GM19035 (cell line): Measurements from ENCODE around the gene GUCY2F.

ENCODE experiments used
- ATAC-seq: cut with Tn5 transposase; IDR thresholded peaks from one replicate; pipeline ENCODE4 v1.9.1; 2021; ENCODE audit not compliant: unreplicated experiment

Gene GUCY2F

DNA sequence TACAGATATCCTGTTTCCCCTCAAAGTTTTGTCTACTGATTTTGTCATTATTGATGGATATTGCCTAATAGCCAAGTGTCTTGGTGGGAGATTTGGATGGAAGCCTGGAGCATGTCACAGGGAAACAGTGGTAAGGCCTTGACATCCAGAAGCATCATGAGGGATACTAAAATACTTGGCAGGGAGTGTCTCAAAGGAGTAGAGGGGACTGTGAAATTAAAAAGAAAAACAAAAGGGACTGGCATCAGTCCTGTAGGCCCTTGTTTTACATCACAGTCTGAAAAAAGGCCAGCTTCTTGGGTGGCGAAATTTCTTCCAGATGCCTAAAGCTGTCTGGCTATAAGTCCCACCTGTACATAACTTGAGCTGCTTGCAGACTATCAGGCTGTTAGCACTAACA, 83.8 kb downstream of the GUCY2F start:
- no peak for ATAC-seq

- no peak for ATAC-seq
Observed at GRCh38 chrX:109393859-109394258, 88.0 kb downstream of the GUCY2F start.

- no peak for ATAC-seq
Observed at GRCh38 chrX:109392895-109393294, 89.0 kb downstream of the GUCY2F start.

DNA sequence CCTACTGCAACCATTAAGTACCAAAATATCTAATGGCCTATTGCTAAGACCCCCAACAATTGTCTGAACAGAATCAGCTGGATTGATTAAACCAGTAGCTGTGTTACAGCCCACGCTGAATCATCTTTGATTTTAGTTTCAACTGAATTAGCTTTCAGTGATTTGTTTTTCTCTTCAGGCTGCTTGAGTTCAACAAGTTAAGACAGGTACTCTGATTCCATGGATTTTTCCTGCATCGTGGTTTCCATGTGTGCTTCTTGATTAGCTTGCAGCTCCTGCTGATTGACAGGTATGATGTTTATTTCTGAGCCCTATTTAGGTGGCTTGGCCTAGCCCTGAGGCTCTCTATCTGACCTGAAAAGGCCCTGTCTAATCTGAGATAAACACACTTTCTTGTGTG, 91.3 kb downstream of the GUCY2F start:
- no peak for ATAC-seq

DNA sequence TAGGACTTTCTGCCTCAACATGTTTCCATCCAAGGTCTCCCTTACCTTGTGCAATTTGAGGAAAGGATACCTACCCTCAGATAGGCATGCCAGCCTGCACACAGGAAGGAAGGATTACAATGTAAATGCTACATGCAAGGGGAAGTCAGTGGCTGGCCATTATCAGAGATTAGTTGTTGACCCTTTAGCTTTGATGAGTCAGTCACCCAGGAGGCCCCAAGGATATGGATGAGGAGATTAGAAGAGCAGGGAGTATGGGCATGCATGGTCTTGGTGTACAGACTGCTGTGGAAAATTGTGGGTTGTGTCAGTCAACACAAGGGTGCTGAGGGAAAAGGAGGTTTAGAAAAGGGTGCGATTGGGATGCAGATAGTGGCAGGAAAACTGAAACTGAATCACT, 92.0 kb downstream of the GUCY2F start:
- no peak for ATAC-seq

GRCh38 chrX:109384699-109385098, 97.2 kb downstream of the GUCY2F start:
- no peak for ATAC-seq

DNA sequence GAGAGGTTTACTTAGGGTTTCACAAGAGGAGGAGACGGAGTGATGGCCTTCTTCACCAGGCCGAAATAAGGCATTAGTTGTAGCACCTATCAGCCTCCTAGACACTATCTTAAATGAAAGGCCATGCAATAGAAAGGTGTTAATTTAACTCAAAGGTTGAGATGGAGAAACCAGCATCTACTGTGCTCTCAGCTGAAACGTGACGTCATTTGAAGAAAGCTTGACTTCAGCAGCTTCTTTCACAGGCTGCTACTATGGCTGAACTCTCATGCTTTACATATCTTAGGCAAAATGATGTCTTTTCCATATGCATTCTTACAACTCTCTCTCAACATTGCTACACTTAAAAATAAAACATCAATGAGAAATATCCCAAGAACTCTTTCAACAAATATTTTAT, 99.6 kb downstream of the GUCY2F start:
- no peak for ATAC-seq

GRCh38 chrX:109378281-109378680, 103.6 kb downstream of the GUCY2F start:
- no peak for ATAC-seq

DNA sequence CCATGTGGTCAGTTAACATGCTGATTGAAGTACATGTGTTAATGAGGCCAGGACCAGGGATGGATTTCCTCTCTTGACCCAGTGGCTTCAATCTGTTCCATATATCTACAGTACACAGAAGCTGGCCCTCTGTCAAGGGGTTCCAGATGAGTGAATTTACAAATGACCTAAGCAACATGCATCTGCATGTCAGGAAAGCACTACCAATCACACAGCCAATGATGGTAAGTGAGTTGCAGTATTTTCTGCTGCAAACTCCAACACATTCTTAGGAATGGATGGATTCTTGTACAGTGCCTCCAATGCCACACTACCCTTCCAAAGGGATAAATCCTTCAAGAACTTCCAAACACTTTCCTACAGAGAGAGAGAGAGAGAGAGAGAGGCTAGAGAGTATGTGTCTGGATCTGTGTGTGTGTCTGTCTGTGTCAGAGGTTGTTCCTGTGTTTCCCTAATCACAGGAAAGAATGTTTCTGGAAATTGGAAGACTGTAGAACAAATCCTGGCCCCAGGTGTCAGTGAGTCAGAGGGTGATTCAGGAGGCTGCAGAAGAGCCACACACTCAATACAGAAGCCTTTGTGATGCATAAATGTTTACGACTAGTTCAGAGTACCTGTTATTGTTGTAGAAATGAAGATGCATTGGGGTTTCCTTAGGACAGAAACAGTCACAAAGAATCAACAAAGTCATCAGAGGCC, 107.5 kb downstream of the GUCY2F start:
- ATAC-seq = no peak

DNA sequence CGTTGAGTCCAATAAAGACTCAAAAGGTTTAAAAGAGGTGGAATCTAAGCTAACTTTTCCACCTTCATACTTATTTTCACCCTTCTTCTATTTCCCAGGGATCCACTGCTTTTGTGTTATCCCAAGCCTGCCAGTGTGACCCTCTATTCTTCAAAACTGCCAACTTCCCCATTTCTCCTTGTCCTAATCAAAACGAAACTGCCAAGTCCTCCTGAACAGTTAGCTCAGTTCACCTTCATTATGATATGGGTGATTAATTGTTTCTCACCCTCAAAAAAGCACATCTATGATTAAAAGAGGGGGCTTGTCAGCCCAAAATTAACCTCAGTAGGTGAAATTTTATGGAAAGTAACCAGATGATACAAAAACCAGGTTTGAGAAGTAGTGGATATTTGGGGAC, 108.4 kb downstream of the GUCY2F start:
- no peak for ATAC-seq

GRCh38 chrX:109372716-109373115, 109.2 kb downstream of the GUCY2F start:
- ATAC-seq = no peak

GRCh38 chrX:109372291-109372690, 109.6 kb downstream of the GUCY2F start:
- no peak for ATAC-seq

DNA sequence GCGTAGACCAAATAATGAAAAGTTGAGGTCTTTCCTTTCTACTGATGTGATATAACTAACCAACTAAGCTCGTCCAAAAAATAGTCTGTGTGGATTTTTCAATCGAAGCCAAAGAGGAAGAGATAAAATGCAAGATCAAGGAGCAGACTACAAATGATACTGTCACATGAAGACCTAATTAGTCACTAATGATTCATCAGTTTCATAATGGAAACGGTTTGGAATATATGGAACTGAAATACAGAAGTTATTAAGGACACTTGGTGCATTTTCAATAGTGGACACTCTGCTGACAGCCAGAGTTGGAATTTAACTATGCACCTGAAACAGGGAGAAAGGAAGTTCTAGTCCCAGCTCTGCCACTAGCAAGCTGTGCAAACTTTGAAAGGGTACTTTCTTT, 119.8 kb downstream of the GUCY2F start:
- no peak for ATAC-seq

DNA sequence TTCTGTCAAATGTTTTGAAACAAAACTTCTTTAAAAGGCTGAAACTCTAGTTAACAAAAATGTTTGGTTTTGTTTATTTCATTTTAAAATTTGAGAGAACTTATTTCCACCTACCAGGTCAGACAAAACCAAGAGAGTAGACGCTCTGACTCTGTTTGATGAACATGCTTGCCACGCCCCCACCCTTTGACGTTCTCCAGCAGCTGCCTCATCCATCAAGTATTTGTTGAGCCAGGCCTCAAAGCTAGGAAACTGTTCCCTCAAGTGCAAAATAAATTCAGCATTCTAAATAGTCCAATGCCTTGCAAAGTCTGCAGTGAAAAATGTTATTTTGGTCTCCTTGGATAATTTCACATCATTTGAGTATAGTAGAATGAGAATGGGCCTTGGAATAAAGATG, 121.6 kb downstream of the GUCY2F start:
- no peak for ATAC-seq

DNA sequence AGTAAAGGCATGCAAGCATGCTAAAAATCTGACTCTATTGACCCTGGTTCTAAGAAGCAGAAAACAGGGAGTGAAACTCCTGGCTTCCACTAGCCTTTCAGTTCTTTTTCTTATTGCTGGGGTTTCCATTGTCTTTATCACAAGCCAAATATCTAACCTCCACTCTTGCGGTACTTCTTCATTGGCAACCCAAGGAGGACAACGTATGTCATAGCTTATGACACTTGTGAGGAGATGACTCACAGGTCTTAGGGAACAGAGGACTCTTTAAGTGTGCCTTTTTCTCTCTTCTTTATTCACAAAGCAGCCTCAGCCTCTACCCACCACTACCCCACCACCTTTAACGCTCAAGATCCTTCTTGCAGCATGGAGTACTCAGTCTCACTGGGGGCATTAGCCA, 124.2 kb downstream of the GUCY2F start:
- no peak for ATAC-seq

- no peak for ATAC-seq
Observed at GRCh38 chrX:109356684-109357083, 125.2 kb downstream of the GUCY2F start.

- no peak for ATAC-seq
Observed at GRCh38 chrX:109352066-109352588, 129.8 kb downstream of the GUCY2F start.

GRCh38 chrX:109351557-109351956, 130.3 kb downstream of the GUCY2F start:
- ATAC-seq = no peak

DNA sequence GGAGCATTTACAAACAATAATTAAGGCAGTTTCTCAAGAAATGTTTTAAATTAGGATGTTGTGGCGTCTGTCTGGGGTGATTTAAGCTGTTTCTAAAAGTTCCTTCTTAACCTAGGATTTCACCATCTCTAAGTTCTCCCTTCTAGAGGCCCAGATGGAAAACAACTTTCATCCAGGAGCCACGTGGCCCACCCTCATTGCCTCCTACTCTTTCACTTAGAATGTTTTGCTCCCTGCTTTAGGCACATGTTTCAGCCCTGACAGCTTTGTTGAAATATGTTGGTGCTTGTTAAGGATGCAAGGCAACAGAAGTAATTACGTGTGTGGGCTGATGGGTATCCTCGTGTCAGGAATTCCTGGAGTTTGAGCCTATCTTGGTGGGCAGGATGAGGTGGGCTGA, 131.3 kb downstream of the GUCY2F start:
- ATAC-seq = no peak

- ATAC-seq = no peak
Observed at GRCh38 chrX:109350051-109350450, 131.8 kb downstream of the GUCY2F start.

- no peak for ATAC-seq
Observed at GRCh38 chrX:109347632-109348031, 134.3 kb downstream of the GUCY2F start.

DNA sequence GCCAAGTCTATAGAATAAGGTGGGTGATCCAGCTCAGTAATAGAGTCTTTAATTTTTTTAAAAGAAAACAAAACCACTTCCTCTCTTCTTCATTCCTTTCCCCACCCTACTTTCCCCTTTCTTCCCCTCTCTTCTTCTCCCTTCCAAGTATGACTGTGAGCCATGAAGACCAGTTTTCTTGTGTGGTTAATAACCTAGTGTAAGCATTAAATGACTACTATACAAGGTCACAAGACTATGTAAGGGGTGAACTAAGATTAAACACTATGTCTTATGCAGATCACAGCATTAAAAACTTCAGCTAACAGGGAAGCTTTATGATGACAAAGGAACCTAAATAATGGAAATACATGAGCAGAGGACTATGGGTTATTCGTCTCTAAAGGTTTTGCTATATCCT, 135.4 kb downstream of the GUCY2F start:
- ATAC-seq = no peak

- no peak for ATAC-seq
Observed at GRCh38 chrX:109345856-109346255, 136.0 kb downstream of the GUCY2F start.
